22Rv1 (cell line): ENCODE results near the gene LRRN2.
"Not testable (repeated sequence)": the region's sequence is repeated elsewhere in the genome, so short reads cannot be mapped to it uniquely, and the experiment has no call there.

Source experiments
- H3K27ac ChIP-seq: fragments of 450-650 bp; 2 replicates; pipeline ENCODE4 v1.5.1; 2017
- CTCF ChIP-seq: fragments of 450-650 bp; IDR thresholded peaks from 2 replicates; pipeline ENCODE4 v1.5.1; 2017; ENCODE audit warnings: mild to moderate bottlenecking
- ZFX ChIP-seq: fragments of 450-650 bp; IDR thresholded peaks from 2 replicates; pipeline ENCODE4 v1.6.1; 2017; ENCODE audit warnings: antibody characterized with exemption, borderline replicate concordance

LRRN2 gene

GRCh38 chr1:204571631-204572030 lies 113.9 kb downstream of the LRRN2 start:
- TF ChIP-seq CTCF (no peak), ZFX (no peak)
- H3K27ac ChIP-seq: no peak overlapping the region

- no peak for TF ChIP-seq CTCF
- no peak for TF ChIP-seq ZFX
- H3K27ac ChIP-seq: no peak overlapping the region
Measured at GRCh38 chr1:204571128-204571527, 114.4 kb downstream of the LRRN2 start.

- not testable (repeated sequence) for H3K27ac ChIP-seq
Measured at GRCh38 chr1:204570021-204570420, 115.5 kb downstream of the LRRN2 start.

GRCh38 chr1:204569478-204569877 lies 116.1 kb downstream of the LRRN2 start:
- no peak for TF ChIP-seq ZFX
- TF ChIP-seq CTCF: no peak
- H3K27ac ChIP-seq: no peak overlapping the region

GRCh38 chr1:204568576-204569315 lies 116.8 kb downstream of the LRRN2 start:
- TF ChIP-seq ZFX: no peak
- TF ChIP-seq CTCF: no peak
- no peak overlapping the region for H3K27ac ChIP-seq
